Measurements from ENCODE around the gene FGFBP3. TPM values are rescaled to one million over a fixed set of nuclear protein-coding genes. Genes with fewer than 3 reads are reported as not detected.
A peak's percentile ranks its signal among the peaks of the same experiment; 100 is the strongest.

FGFBP3 gene
- polyA plus RNA-seq, 1 donor (not counting 4 experiments of a cell fraction or from before 2014, with no cell fraction given) = 0.22 TPM

- peak; percentile 32 to 90 (median 48) for TF ChIP-seq CTCF (optimal IDR thresholded peaks at IDR 0.05 in 1 of 3, IDR thresholded peaks at IDR 0.05 in 1 of 3, conservative IDR thresholded peaks at IDR 0.05 in 1 of 3; ENCODE audit: extremely low read depth in 1 of 3, insufficient read depth in 2 of 3, low read length in 3 of 3)
- no peak for TF ChIP-seq EZH2 (IDR thresholded peaks at IDR 0.05; ENCODE audit: low read length)
- H3K27me3 ChIP-seq (ENCODE audit: control insufficient read depth, extremely low read depth, insufficient read depth, low read length) = no peaks in the 10 kb centered on the region
- no peak overlapping the region for H3K27ac ChIP-seq (ENCODE audit: control insufficient read depth, insufficient read depth, low read length)
- DNase-seq (ENCODE audit: low read depth, low spot score) (no peak), FAIRE-seq (no peak)
- peaks cover 3% of the 10 kb centered on the region for H3K4me1 ChIP-seq (ENCODE audit: control insufficient read depth, extremely low read depth, insufficient read depth, low read length)
- H4K20me1 ChIP-seq (ENCODE audit: control insufficient read depth, extremely low read depth, insufficient read depth, low read length) = no peaks in the 10 kb centered on the region
- H3K9ac ChIP-seq (ENCODE audit: control insufficient read depth, extremely low read depth, insufficient read depth, low read length) = peak overlapping the region; percentile 20
- no peaks in the 10 kb centered on the region for H3K9me3 ChIP-seq (ENCODE audit: control insufficient read depth, low read depth, low read length)
- H3K4me2 ChIP-seq (ENCODE audit: control insufficient read depth, extremely low read depth, insufficient read depth, low read depth, low read length) = peak overlapping the region; percentile 88
- H3K4me3 ChIP-seq (ENCODE audit: control insufficient read depth in 2 of 3, extremely low read depth in 1 of 3, insufficient read depth in 2 of 3, low read depth in 1 of 3, low read length in 3 of 3) = peak overlapping the region; percentile 42 to 74 (median 67)
- dilution Hi-C loops (cut with MboI; ENCODE audit: extremely low pct_ligation_motif_present, low sequenced_read_pairs) = no loop called here
- no peaks in the 10 kb centered on the region for H3K79me2 ChIP-seq (ENCODE audit: control insufficient read depth, insufficient read depth, low read length)
- peaks cover 0 to 3% of the 10 kb centered on the region in 2 experiments for H3K36me3 ChIP-seq (ENCODE audit: control insufficient read depth in 2 of 2, extremely low read depth in 1 of 2, insufficient read depth in 2 of 2, low read length in 2 of 2)
- peak overlapping the region; percentile 89 for H2AFZ ChIP-seq (ENCODE audit: control insufficient read depth, low read length)
- H3K9me1 ChIP-seq (ENCODE audit: control insufficient read depth, extremely low read depth, insufficient read depth, low read length) = no peaks in the 10 kb centered on the region
Observed at GRCh38 chr10:91908337-91909116, 759 bp downstream of the FGFBP3 start.

DNA sequence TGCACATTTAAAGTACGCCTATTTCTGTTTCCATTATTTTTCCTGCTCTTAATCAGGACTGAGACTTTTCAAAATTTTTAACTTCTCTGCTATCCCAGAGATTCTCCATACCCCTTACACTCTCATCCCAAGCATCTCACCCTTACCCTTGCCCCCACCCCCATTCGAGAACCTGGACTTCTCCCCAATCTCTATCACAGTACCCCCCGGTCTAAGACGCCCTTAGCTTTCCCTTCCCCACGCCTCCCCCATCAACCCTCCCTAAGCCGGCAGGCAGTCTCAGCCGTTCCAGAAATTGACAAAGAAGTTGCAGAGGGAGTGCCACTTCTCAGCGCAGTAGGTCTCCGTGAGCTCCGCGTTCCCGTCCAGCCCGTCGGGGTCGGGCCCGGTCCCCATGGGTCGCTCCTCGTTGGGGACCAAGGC is 1.4 kb downstream of the FGFBP3 start:
- Histone ChIP-seq H3K9me1 (ENCODE audit: control insufficient read depth, extremely low read depth, insufficient read depth, low read length) (no peaks in the 10 kb centered on the region), H3K79me2 (ENCODE audit: control insufficient read depth, insufficient read depth, low read length) (no peaks in the 10 kb centered on the region), H3K4me1 (ENCODE audit: control insufficient read depth, extremely low read depth, insufficient read depth, low read length) (peaks cover 3% of the 10 kb centered on the region), H4K20me1 (ENCODE audit: control insufficient read depth, extremely low read depth, insufficient read depth, low read length) (no peaks in the 10 kb centered on the region), H3K4me3 (ENCODE audit: control insufficient read depth in 2 of 3, extremely low read depth in 1 of 3, insufficient read depth in 2 of 3, low read depth in 1 of 3, low read length in 3 of 3) (peak overlapping the region; percentile 42 to 74 (median 67)), H3K9ac (ENCODE audit: control insufficient read depth, extremely low read depth, insufficient read depth, low read length) (peak overlapping the region; percentile 20), H3K9me3 (ENCODE audit: control insufficient read depth, low read depth, low read length) (no peaks in the 10 kb centered on the region), H3K27ac (ENCODE audit: control insufficient read depth, insufficient read depth, low read length) (no peak overlapping the region), H3K27me3 (ENCODE audit: control insufficient read depth, extremely low read depth, insufficient read depth, low read length) (no peaks in the 10 kb centered on the region), H3K36me3 (ENCODE audit: control insufficient read depth in 2 of 2, extremely low read depth in 1 of 2, insufficient read depth in 2 of 2, low read length in 2 of 2) (peaks cover 0 to 3% of the 10 kb centered on the region in 2 experiments), H2AFZ (ENCODE audit: control insufficient read depth, low read length) (peak overlapping the region; percentile 89), H3K4me2 (ENCODE audit: control insufficient read depth, extremely low read depth, insufficient read depth, low read depth, low read length) (peak overlapping the region; percentile 88)
- dilution Hi-C loops (cut with MboI; ENCODE audit: extremely low pct_ligation_motif_present, low sequenced_read_pairs) = no loop called here
- TF ChIP-seq EZH2 (IDR thresholded peaks at IDR 0.05; ENCODE audit: low read length) (no peak), CTCF (optimal IDR thresholded peaks at IDR 0.05 in 1 of 3, IDR thresholded peaks at IDR 0.05 in 1 of 3, conservative IDR thresholded peaks at IDR 0.05 in 1 of 3; ENCODE audit: extremely low read depth in 1 of 3, insufficient read depth in 2 of 3, low read length in 3 of 3) (no peak)
- no peak for FAIRE-seq
- no peak for DNase-seq (ENCODE audit: low read depth, low spot score)
